ACC112 (cell line): ENCODE data around the gene LDB3.

Experiments used
- H2AFZ ChIP-seq: fragments of 200-600 bp; sonication (generic); one replicate; pipeline ENCODE4 v1.6.0; 2017; ENCODE audit warnings: antibody characterized with exemption, low read length; ENCODE audit not compliant: unreplicated experiment
- H3K27ac ChIP-seq: fragments of 200-600 bp; sonication (generic); 2 replicates; pipeline ENCODE4 v1.5.1; 2014; ENCODE audit warnings: low read depth, mild to moderate bottlenecking, antibody characterized with exemption, low read length, moderate library complexity
- H3K27me3 ChIP-seq: fragments of 200-600 bp; sonication (generic); 2 replicates; pipeline ENCODE4 v1.6.1; 2014; ENCODE audit warnings: mild to moderate bottlenecking, antibody characterized with exemption, low read length, moderate library complexity, mixed read lengths; ENCODE audit not compliant: insufficient read depth
- H3K36me3 ChIP-seq: fragments of 200-600 bp; sonication (generic); 2 replicates; pipeline ENCODE4 v1.6.1; 2016; ENCODE audit warnings: mild to moderate bottlenecking, antibody characterized with exemption, low read length, moderate library complexity, mixed read lengths; ENCODE audit not compliant: insufficient read depth
- H3K4me1 ChIP-seq: fragments of 200-600 bp; sonication (generic); one replicate; pipeline ENCODE4 v1.6.1; 2016; ENCODE audit warnings: low read length, mixed read lengths; ENCODE audit not compliant: insufficient read depth, unreplicated experiment, control insufficient read depth
- H3K4me3 ChIP-seq: fragments of 200-600 bp; sonication (generic); 2 replicates; pipeline ENCODE4 v1.5.1; 2014; ENCODE audit warnings: mild to moderate bottlenecking, low read depth, low read length
- H3K79me2 ChIP-seq: fragments of 200-600 bp; sonication (generic); one replicate; pipeline ENCODE4 v1.6.0; 2016; ENCODE audit warnings: low read length; ENCODE audit not compliant: control insufficient read depth, unreplicated experiment, insufficient read depth

The LDB3 gene

GRCh38 chr10:86698207-86698940 lies 30.1 kb downstream of the LDB3 start:
- Histone ChIP-seq H2AFZ (no peak overlapping the region), H3K4me1 (no peaks in the 10 kb centered on the region), H3K27ac (no peak overlapping the region), H3K27me3 (no peaks in the 10 kb centered on the region), H3K79me2 (no peaks in the 10 kb centered on the region), H3K4me3 (no peak overlapping the region), H3K36me3 (no peaks in the 10 kb centered on the region)

GRCh38 chr10:86699125-86699524 lies 30.8 kb downstream of the LDB3 start:
- no peak overlapping the region for H3K27ac ChIP-seq
- H3K4me3 ChIP-seq: no peak overlapping the region
- no peaks in the 10 kb centered on the region for H3K27me3 ChIP-seq
- no peaks in the 10 kb centered on the region for H3K4me1 ChIP-seq
- no peaks in the 10 kb centered on the region for H3K79me2 ChIP-seq
- no peak overlapping the region for H2AFZ ChIP-seq
- H3K36me3 ChIP-seq: no peaks in the 10 kb centered on the region

- Histone ChIP-seq H3K36me3 (no peaks in the 10 kb centered on the region), H2AFZ (no peak overlapping the region), H3K27me3 (no peaks in the 10 kb centered on the region), H3K79me2 (no peaks in the 10 kb centered on the region), H3K27ac (no peak overlapping the region), H3K4me3 (no peak overlapping the region), H3K4me1 (no peaks in the 10 kb centered on the region)
Measured at GRCh38 chr10:86699541-86699940, 31.2 kb downstream of the LDB3 start.

DNA sequence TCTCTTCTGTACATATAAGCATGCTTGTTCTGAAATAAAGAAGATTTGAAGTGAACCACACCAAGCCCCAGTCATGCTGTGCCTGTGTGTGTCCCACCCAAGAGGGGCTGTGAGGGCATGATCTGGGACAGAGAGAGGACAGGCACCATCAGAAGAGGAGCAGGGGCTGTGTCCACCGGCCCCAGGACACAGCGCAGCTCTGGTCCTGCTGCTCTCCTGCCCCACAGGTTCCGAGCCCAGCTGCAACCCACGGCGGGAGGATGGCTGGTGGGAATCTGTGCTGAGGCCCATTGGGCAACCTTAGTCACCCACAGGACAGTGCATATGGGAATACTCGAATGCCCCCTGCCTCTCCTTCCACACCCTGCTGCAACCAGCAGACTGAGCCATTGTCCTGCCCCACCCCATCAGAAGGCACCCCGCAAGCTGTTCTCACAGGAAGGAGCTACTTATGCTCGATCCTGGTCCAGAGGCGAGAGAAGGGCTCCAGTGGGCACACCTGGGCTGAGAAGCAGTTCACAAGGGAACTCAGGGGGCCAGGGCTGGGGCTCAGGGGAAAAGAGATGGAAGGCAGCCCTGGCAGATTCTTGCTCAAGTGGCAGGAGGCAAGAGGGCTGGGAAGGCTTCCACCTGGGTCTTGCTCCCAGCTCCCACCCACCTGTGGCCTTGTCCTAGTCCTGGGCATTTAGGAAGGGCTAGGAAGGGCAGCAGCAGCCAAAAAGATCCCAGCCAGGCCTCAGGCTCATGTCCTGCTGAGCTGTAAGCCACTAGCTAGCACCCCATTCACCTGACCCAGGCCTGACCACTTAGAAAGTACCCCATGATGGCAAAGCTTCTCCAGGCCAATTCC lies 31.9 kb downstream of the LDB3 start:
- no peaks in the 10 kb centered on the region for H3K36me3 ChIP-seq
- H3K27ac ChIP-seq: no peak overlapping the region
- no peaks in the 10 kb centered on the region for H3K4me1 ChIP-seq
- H3K4me3 ChIP-seq: no peak overlapping the region
- no peaks in the 10 kb centered on the region for H3K27me3 ChIP-seq
- no peaks in the 10 kb centered on the region for H3K79me2 ChIP-seq
- no peak overlapping the region for H2AFZ ChIP-seq

- H3K27me3 ChIP-seq: no peaks in the 10 kb centered on the region
- no peak overlapping the region for H2AFZ ChIP-seq
- no peaks in the 10 kb centered on the region for H3K36me3 ChIP-seq
- no peak overlapping the region for H3K4me3 ChIP-seq
- no peaks in the 10 kb centered on the region for H3K4me1 ChIP-seq
- H3K79me2 ChIP-seq: no peaks in the 10 kb centered on the region
- no peak overlapping the region for H3K27ac ChIP-seq
Measured at GRCh38 chr10:86700851-86701617, 32.7 kb downstream of the LDB3 start.

DNA sequence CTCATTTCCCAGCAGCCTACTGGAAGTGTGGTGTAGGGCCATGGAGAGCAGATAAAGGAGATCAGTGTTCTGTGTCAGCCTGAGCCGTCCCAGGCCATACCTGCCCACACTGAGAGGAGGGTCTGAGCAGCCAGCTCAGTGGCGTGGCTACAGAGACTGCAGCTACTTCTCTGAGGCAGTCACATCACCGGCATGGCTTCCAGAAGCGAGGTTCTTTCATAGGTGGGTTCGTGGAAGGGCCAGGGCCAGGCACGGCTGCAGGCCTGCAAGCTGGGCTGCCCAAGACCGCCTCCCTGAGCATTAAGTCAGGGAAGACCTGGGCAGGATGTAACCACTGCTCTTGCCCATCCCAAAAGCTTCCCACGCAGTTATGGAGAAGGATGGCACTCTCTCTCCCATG lies 34.9 kb downstream of the LDB3 start:
- H3K4me3 ChIP-seq: no peak overlapping the region
- H3K27me3 ChIP-seq: no peaks in the 10 kb centered on the region
- no peak overlapping the region for H2AFZ ChIP-seq
- no peaks in the 10 kb centered on the region for H3K4me1 ChIP-seq
- H3K27ac ChIP-seq: no peak overlapping the region
- H3K36me3 ChIP-seq: no peaks in the 10 kb centered on the region
- no peaks in the 10 kb centered on the region for H3K79me2 ChIP-seq

DNA sequence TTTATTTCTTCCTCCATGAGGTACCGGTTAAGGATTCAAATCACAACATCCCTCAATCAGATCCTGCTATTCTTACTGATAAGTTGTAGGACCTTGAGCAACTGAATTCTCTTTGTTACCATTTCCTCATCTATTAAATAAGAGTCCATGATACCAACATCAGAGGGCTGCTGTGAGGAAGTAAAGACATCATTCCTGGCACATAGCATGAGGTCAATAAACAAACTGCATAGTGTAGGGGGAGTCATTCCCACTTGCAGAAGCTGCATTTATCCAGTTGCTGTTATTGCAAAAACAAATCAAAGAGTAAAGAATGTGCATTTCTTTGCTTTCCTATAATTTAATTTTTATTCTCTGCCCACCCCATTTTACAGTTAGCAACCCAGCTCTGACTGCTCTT lies 36.8 kb downstream of the LDB3 start:
- no peaks in the 10 kb centered on the region for H3K27me3 ChIP-seq
- no peaks in the 10 kb centered on the region for H3K4me1 ChIP-seq
- H3K36me3 ChIP-seq: no peaks in the 10 kb centered on the region
- no peak overlapping the region for H2AFZ ChIP-seq
- no peak overlapping the region for H3K4me3 ChIP-seq
- H3K27ac ChIP-seq: no peak overlapping the region
- H3K79me2 ChIP-seq: no peaks in the 10 kb centered on the region

- Histone ChIP-seq H3K79me2 (no peaks in the 10 kb centered on the region), H3K27me3 (no peaks in the 10 kb centered on the region), H2AFZ (no peak overlapping the region), H3K4me3 (no peak overlapping the region), H3K4me1 (peaks cover 5% of the 10 kb centered on the region), H3K36me3 (no peaks in the 10 kb centered on the region), H3K27ac (no peak overlapping the region)
Measured at GRCh38 chr10:86705905-86706304, 37.6 kb downstream of the LDB3 start.

GRCh38 chr10:86706401-86706841 lies 38.1 kb downstream of the LDB3 start:
- Histone ChIP-seq H3K79me2 (no peaks in the 10 kb centered on the region), H3K4me3 (no peak overlapping the region), H3K27me3 (no peaks in the 10 kb centered on the region), H3K27ac (no peak overlapping the region), H2AFZ (no peak overlapping the region), H3K36me3 (no peaks in the 10 kb centered on the region), H3K4me1 (peaks cover 5% of the 10 kb centered on the region)

DNA sequence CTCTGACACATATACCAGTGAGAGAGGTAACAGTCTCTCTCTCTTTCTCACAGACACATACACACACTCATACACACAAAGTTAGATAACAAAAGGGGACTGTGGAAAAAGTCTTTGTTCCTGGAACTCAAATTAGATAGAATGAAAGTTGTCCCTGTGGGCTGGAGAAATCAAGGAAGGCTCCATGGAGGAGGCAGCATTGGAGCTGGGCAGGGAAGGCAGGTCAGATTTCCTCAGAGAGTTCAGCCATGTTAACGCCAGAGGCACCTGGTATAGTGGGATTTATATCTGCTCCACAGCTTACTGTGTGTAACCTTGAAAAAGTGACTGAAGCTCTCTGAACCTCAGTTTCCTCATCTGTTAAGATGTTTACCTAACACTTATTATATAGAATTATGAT lies 38.7 kb downstream of the LDB3 start:
- Histone ChIP-seq H3K4me3 (no peak overlapping the region), H3K4me1 (peaks cover 5% of the 10 kb centered on the region), H3K36me3 (no peaks in the 10 kb centered on the region)

More for the DNA sequence above, 38.7 kb downstream of the LDB3 start:
- no peak overlapping the region for H2AFZ ChIP-seq
- no peak overlapping the region for H3K27ac ChIP-seq
- no peaks in the 10 kb centered on the region for H3K27me3 ChIP-seq
- no peaks in the 10 kb centered on the region for H3K79me2 ChIP-seq
